Inflammatory macrophage treated with lipopolysaccharide for 4 hours (primary cell): ENCODE results near the gene RHEBL1.
"Not testable (repeated sequence)": the region's sequence is repeated elsewhere in the genome, so short reads cannot be mapped to it uniquely, and the experiment has no call there.

Source experiments
- DNase-seq: peaks from one replicate; pipeline ENCODE4 v3.0.0-alpha.2; 2020

The RHEBL1 gene

DNA sequence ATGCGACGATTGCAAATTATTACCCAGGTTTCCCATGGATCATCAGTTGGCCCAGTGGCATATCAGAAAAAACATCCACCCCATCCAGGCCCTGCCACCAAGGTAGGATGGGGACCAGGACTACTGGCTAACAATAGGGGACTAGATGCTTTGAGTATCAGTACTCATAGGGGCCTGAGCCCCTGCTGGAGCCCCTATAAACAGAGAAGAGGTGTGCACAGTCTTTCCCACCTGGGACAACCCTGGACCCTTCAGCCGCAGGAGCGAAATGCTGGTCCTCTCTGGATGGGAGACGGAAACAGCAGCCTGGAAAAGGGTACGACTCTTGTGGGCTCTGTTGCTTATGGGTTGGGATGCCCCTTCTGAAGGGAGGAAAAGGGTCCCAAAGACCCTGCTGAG, 19.2 kb upstream of the RHEBL1 start:
- no peak for DNase-seq

DNA sequence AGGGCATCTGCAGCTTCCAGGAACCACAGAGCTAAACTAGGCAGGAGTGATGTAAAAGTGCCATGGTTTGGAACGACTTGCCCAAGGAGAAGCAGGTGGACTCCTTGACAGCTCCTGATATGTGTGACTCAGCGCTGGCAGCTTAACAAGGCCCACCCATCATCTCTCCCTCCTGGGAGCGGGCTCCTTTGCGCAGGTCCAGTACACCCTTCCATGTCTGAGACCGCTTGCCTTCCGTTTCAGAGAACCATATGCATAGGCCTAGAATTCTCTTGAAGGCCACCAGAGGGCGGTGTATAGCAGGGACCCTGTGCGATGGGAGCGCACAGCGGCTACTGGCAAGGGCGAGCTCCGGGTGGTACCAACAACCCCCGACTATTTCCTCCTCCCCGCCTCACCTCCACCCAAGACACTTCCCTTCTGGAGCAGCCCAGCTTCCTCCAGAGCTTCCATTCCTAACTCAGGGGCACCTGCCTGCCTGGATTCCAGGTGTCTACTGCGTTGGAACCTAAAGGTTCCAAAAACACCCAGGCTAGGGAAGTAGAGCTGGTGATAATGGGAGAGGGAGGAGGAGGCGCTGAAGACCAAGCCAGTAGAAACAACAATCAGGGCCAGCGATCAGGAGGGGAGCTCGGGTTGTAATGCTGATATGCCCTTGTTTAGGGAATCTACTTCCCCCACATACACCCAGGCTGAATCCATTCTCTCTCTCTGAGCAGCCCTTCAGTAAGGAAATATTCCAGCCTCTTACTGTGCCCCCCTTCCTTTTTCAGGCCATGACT, 18.6 kb upstream of the RHEBL1 start:
- peak; percentile 70 for DNase-seq

GRCh38 chr12:49086116-49086515, 16.3 kb upstream of the RHEBL1 start:
- DNase-seq: no peak

- no peak for DNase-seq
Observed at GRCh38 chr12:49084438-49084837, 14.7 kb upstream of the RHEBL1 start.

GRCh38 chr12:49079793-49080192, 10.0 kb upstream of the RHEBL1 start:
- DNase-seq: no peak

- no peak for DNase-seq
Observed at GRCh38 chr12:49070971-49071370, 1.2 kb upstream of the RHEBL1 start.

GRCh38 chr12:49068879-49069506, 786 bp downstream of the RHEBL1 start:
- DNase-seq: no peak

DNA sequence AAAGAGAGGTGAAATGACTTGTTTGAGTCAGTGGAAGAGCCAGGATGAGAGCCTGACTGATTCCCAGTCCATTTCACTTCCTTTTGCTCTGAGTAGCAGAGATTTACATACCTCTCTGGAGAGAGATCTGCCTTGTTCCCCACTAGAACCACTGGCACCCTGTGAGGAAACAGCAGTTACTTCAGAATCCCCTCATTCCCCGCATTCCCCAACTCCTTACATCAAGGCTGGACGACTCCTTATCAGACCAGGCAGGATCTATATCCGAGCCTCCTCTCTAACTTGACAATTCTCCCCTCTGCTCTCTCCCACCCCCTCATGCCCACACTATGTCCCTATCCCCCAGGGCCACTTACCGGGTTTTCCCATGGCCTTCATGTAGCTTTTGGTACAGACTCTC, 3.7 kb downstream of the RHEBL1 start:
- no peak for DNase-seq

- no peak for DNase-seq
Observed at GRCh38 chr12:49064767-49065152, 5.0 kb downstream of the RHEBL1 start.

DNA sequence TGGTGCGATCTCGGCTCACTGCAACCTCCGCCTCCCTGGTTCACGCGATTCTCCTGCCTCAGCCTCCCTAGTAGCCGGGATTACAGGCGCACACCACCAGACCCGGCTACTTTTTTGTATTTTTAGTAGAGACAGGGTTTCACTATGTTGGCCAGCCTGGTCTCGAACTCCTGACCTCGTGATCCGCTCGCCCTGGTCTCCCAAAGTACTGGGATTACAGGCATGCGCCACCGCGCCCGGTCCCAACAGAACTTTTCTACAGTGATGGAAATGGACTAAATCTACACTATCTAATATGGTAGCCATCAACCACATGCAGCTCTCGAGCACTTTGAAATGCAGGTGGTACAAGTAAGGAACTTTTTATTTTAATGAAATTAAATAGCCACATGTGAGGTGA, 7.9 kb downstream of the RHEBL1 start:
- DNase-seq: not testable (repeated sequence)

DNA sequence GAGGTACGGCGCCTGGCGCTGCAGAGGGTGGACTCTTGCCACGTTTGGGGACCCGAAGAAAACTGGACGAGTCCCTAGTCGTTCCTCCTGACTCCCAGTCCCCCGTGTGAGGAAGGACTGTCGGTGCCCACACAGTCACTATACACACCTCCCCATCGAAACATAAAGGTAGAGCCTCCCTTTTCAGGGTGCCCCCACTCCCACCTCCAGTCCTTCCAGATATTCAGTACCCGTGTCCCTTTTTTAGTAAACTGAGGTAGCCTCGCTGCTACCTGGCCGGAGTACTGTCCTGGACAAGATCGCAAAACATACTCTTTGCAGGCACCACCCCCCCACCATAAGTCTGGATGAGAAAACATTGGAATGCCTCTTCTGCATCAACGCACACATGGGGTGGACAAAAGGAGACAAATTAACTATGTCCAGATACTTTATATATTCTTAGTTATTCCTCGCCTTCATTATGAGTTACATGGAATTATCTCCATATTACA, 8.6 kb downstream of the RHEBL1 start:
- DNase-seq: no peak

- DNase-seq: peak; percentile 92
Observed at GRCh38 chr12:49060237-49061156, 9.3 kb downstream of the RHEBL1 start, which contains the start of gene KMT2D. KMT2D (minus strand) TSS chr12:49060794; CDS start chr12:49055324, 5,470 bp downstream.

DNA sequence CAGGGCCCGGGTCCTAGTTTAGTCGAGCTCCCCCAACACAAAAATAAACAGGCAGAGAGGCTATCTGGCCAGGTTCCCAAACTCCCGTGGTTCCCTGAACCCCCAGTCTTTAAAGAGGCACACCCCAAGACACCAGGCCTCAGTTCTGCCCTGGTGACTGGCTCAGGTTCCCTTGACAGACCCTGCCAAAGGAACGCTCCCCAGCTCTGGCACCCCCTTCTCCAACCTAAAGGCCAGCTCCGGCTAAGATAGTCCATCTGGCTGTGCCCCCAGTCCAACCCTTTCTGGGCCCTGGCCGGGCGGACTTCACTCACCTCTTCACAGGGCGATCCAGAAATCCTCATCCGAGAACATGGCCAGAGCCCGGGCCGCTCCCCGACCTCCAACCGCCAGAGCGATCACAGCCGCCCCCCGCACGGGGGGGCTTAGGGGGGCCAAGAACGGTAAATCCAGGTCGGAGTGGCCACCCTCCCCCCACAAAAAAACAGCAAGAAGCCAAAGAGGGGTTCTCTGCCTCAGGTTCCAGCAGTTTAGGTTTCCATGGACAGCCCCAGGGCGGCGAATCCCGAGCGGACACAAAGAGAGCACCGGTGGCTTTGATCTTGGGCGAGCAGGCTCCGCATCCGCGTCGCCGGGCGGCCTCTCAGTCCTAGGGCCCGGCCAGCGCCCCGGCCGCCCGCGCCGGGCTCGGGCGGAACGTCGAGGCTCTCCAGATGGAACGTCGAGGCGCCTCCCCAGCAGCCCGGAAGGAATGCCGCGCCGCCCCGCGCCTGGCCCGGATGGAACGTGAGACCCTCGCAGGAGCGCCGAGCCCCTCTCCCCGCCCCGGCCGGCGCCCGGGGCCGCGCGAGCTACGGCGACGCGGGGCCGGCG, 10.2 kb downstream of the RHEBL1 start:
- DNase-seq: peak; percentile 33

DNA sequence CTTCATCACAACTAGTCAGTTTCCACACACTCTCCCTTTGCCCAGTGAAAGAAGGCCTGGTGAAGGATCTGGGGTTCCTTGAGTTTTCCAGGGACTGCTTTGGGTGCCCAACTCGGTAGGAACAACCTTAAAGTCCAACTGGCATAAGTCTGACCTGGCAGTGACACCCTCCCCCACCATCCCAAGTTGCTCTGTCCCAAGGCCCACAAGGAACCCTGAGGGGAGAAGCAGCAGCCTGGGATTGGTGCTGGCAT, 10.8 kb downstream of the RHEBL1 start:
- DNase-seq: peak; percentile 15

DNA sequence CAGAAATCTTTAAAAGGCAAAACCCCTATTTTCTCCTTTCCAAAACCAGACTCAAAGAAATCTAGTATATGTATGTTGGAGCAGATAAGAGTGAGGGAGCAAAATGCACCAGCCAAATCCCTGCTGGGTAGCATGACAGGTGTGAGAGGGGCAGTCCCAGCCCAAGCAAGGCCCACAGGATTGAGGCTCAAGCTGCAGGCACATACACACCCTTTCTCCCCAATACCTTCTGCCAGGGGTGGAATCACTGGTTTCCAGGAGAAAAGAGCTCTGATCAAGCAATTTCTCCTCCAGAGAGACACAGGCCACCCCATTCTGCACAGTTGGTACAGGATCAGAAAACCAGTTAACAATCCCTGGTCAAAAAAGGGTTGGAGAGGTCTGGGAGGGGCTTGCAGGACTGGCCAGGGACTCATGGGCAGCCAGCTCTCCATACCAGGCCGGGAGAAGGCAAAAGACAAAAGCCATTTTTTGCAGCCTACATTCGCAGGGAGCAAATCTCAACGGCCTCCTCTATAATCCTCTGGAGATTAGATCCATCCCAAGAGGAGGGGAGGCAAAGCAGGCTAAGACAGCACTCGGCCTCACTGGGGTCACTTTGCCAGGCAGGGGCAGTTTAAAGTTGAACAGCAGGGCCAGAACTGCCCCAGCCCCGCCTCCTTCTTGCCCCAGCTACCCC, 11.3 kb downstream of the RHEBL1 start:
- DNase-seq: no peak

DNA sequence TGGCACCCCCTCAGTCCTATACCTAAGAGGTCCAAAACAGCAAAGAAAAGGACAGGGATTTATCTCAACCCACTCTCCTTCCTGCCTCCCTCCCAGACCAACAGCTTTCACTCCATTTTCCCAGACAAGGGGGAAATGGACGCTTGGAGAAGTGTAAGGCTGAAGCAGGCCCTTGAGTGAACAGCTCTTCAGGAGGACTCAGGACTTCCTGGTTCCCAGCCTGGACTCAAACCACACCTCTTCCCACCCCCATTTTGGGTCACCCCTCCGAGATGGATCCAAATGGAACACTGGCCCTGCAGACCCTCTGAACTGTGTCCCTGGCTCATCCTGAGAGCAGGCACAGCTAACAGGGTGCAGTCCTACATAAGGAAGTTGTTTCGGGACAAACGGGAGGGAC, 11.9 kb downstream of the RHEBL1 start:
- DNase-seq: peak; percentile 25

DNA sequence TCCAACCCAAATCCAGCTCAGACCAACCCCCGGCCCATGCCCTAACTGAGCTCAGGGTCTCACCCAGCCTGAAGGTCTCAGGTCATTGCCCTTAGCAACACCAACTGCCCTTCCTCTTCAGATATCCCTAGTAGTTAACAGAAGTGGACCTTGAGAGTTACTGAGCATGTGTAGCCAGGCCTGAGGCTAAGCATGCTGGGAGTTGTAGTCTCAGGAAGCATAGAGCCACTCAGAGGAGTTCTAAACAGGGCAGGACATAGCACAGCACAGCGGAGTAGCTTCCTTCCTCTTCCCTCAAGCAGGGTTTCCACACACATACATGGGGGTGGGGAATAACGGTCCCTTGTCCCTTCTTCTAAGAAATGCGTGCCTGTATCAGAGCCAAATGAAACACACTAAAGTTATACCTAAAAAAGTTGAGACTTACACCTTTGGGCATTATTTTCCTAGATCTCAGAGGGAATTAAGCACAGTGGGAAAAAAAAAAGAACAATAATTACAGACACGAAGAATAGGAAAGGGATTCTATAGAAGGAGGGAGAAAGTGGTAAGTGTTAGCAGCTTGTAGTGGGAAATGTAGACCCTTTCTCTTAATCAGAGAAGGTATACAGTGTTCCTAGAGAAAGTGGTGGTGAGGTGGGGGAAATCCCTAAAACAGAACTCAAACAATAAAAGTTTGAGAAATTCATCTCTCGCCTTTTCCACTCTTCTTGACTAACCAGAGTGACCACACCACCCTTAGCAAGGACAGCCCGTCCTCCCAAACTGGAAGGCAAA, 13.6 kb downstream of the RHEBL1 start:
- peak; percentile 96 for DNase-seq

DNA sequence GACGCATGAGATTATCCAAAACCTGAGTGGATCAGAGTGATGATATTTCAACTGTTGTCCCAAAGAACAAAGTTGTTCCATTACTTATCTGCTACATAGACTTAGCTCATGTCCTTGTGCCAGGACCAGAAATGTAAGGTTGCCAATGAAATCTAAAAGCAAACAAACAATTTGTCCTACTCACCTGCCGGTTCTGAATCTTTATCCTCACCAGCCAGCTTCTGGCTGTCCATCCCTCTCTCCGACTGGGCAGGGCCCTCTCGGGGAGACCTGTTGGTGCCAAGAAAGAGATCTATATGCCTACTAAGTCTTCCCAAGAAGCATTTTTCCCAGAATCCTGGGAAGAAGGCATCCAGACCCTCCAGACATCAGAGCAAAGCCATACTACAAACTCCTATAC, 14.7 kb downstream of the RHEBL1 start:
- DNase-seq: no peak

DNA sequence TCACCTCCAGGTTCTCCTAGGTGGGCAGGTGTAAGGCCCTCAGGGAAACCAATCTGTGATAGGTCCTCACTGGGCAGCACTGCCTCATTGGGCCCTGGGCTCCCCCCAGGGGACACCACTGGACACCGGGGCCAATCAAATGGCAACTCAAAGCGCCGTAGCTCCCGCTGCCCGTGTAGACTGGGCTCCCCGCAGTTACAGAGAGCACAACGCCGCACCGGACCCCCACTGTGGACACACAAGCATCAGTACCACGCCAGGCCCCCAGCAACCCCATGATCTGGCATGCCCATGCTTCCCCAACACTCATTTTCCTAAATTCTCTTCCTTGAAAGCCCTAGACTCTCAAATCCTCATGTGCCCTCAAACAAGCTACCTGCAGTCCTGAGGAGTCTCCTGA, 15.3 kb downstream of the RHEBL1 start:
- no peak for DNase-seq

DNA sequence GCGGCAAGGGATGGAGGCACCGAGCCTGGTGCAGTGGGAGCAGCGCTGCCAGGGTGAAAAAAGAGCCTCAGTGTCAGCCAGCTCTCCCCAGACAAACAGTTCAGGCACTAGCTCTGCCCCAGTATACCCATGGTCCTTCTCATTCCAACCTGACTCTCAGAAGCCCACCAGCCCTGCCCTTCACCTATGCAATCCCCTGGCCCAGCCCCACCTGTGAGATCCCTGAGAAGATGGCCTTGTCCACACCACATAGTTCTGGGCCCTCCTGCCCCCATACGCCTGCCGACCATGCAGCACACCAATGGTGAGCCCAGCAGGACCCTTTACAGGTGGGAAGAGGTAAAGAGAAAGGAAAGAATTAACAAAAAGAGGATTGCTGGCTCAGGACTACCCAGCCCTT, 15.7 kb downstream of the RHEBL1 start:
- no peak for DNase-seq
